ENCODE measurements around the gene PFN3.

GRCh38 chr5:177435847-177436536 lies 35.5 kb upstream of the PFN3 start:
- TF ChIP-seq POLR2A (IDR thresholded peaks at IDR 0.05) (no peak), CTCF (IDR thresholded peaks at IDR 0.05) (no peak), POLR2AphosphoS5 (IDR thresholded peaks at IDR 0.05) (no peak), EP300 (IDR thresholded peaks at IDR 0.05) (no peak)

All from sigmoid colon (tissue), 4 donors.